Lung (tissue), 12 donors: ENCODE results near the gene MMP24. TPM values are rescaled to one million over a fixed set of nuclear protein-coding genes. Genes with fewer than 3 reads are reported as not detected.
A peak's percentile ranks its signal among the peaks of the same experiment; 100 is the strongest.

Experiments used
- ATAC-seq: fragments of 200-7000 bp; cut with Tn5 transposase; one replicate; pipeline ENCODE4 v1.9.1; 2020; ENCODE audit warnings: moderate number of reproducible peaks; ENCODE audit not compliant: insufficient read depth, low FRiP score
- DNase-seq, 3 donors: peaks; one replicate each; pipeline ENCODE4 v3.0.0-alpha.2; 2013 to 2017
- H3K27ac ChIP-seq, 2 donors: one replicate each; pipeline ENCODE4 v1.5.1; 2013; ENCODE audit warnings: mild to moderate bottlenecking in 2 of 2, moderate library complexity in 2 of 2, control low read depth in 1 of 2, inconsistent platforms in 1 of 2, low read depth in 1 of 2, low read length in 1 of 2
- H3K27me3 ChIP-seq, 3 donors: one replicate each; pipeline ENCODE4 v1.5.1; 2013; ENCODE audit warnings: low read length in 2 of 3; ENCODE audit not compliant: control insufficient read depth in 3 of 3, insufficient read depth in 3 of 3
- H3K36me3 ChIP-seq, 4 donors: one replicate each; pipeline ENCODE4 v1.5.1; 2013; ENCODE audit warnings: low read length in 4 of 4, mild to moderate bottlenecking in 1 of 4, moderate library complexity in 1 of 4; ENCODE audit not compliant: control insufficient read depth in 4 of 4, insufficient read depth in 4 of 4
- H3K4me1 ChIP-seq, 5 donors: one replicate each; pipeline ENCODE4 v1.5.1; 2013; ENCODE audit warnings: low read length in 5 of 5, mild to moderate bottlenecking in 2 of 5, moderate library complexity in 1 of 5; ENCODE audit not compliant: control insufficient read depth in 5 of 5, insufficient read depth in 5 of 5
- H3K4me3 ChIP-seq: one replicate; pipeline ENCODE4 v1.5.1; 2013; ENCODE audit warnings: mild to moderate bottlenecking, control low read depth, moderate library complexity
- H3K9ac ChIP-seq, 2 donors: one replicate each; pipeline ENCODE4 v1.5.1; 2013; ENCODE audit warnings: low read length in 2 of 2, control low read depth in 1 of 2; ENCODE audit not compliant: insufficient read depth in 1 of 2
- H3K9me3 ChIP-seq, 4 donors: one replicate each; pipeline ENCODE4 v1.5.1; 2013; ENCODE audit warnings: low read length in 3 of 4, mild to moderate bottlenecking in 1 of 4, moderate library complexity in 1 of 4; ENCODE audit not compliant: control insufficient read depth in 4 of 4, insufficient read depth in 3 of 4
- WGBS, 2 donors: extraction: QIAGEN DNeasy Blood & Tissue Kit; methylation state at CpG; one replicate each; pipeline ENCODE4 v1.1.7; 2013; 5-methylcytosine and 5-hydroxymethylcytosine counted together
- polyA plus RNA-seq, 2 donors: library from polyadenylated mRNA; stranded (reverse); fragments of 200-250 nt; gene quantifications; one replicate each; pipeline ENCODE4 v1.2.1, GENCODE V29; 2013
- total RNA-seq, 2 donors: library from RNA; depleted of rRNA in 1 of 2; stranded (reverse); fragments of >200 nt in 1 of 2; gene quantifications; one replicate each; pipeline ENCODE4 v1.2.1, GENCODE V29; 2014 to 2021
- TF ChIP-seq, protein P1 (sequence below): IDR thresholded peaks from 2 replicates; pipeline ENCODE4 v1.5.1; 2012; ENCODE audit warnings: mild to moderate bottlenecking; ENCODE audit errors: control extremely low read depth, extremely low read depth
- donor health status: control.
- donor health status: control.
- donor health status: Bipolar disorder and iron deficiency.
- donor health status: healthy.
- donor health status: DM: yes; HTN: yes; CAD: no.

The MMP24 gene
- total and polyA plus RNA-seq, 4 donors: 2.3 to 10.1 (median 6.7) TPM

- 96 to 98% methylated on average over 1 of the region's 1 CpG for WGBS, 2 donors
- H3K4me1 ChIP-seq: peaks cover 0 to 2% (median 0%) of the 10 kb centered on the region in 5 donors
- ATAC-seq (no peak), DNase-seq (no peak)
- H3K27me3 ChIP-seq: no peaks in the 10 kb centered on the region
- H3K27ac ChIP-seq: no peak overlapping the region
- TF ChIP-seq, protein P1, sequence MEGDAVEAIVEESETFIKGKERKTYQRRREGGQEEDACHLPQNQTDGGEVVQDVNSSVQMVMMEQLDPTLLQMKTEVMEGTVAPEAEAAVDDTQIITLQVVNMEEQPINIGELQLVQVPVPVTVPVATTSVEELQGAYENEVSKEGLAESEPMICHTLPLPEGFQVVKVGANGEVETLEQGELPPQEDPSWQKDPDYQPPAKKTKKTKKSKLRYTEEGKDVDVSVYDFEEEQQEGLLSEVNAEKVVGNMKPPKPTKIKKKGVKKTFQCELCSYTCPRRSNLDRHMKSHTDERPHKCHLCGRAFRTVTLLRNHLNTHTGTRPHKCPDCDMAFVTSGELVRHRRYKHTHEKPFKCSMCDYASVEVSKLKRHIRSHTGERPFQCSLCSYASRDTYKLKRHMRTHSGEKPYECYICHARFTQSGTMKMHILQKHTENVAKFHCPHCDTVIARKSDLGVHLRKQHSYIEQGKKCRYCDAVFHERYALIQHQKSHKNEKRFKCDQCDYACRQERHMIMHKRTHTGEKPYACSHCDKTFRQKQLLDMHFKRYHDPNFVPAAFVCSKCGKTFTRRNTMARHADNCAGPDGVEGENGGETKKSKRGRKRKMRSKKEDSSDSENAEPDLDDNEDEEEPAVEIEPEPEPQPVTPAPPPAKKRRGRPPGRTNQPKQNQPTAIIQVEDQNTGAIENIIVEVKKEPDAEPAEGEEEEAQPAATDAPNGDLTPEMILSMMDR: no peak
- no peak overlapping the region for H3K4me3 ChIP-seq
- H3K9me3 ChIP-seq: no peaks in the 10 kb centered on the region
- no peaks in the 10 kb centered on the region for H3K36me3 ChIP-seq
- H3K9ac ChIP-seq: no peak overlapping the region
Measured at GRCh38 chr20:35206802-35207201, 19.7 kb upstream of the MMP24 start.

DNA sequence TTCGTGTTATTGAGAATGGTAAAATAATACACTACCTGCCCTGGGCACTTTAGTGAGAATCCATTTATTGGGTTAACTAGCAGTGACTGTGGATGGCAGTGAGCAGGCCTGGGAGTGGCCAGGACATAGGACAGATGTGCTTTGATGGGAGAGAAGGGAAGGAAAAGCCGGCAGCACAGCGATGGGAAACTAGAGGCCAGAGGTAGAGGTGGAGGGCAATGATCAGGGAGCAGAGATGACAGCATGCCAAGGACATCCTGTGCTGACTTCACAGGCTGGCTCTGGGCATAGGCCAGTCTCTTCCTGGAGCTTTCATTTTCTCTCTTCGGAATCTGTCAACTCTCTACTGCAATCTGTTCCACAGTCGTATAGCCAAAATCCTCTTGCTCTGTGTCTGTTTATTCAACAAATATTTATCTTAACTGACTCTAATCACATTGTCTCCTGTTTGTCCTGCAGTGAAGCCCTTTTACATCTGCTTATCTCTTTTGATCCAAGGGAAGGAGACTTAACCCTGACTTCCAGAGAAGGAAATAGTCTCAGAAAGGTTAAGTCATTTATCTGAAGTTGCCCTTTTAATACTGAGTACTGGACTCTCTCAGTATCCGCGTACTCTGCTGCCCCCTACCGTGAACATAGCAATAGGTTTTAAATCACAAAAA lies 18.4 kb upstream of the MMP24 start:
- no peaks in the 10 kb centered on the region for H3K27me3 ChIP-seq
- TF ChIP-seq, protein P1: peak; percentile 90
- peak; percentile 93 for ATAC-seq
- no peaks in the 10 kb centered on the region for H3K9me3 ChIP-seq
- H3K27ac ChIP-seq: peak overlapping the region in 1 of 2 donors; percentile 61
- H3K4me3 ChIP-seq: no peak overlapping the region
- H3K36me3 ChIP-seq: no peaks in the 10 kb centered on the region
- peak; percentile 83 to 91 (median 91) for DNase-seq
- peak overlapping the region in 1 of 2 donors; percentile 63 for H3K9ac ChIP-seq
- 29 to 36% methylated on average over 8 of the region's 8 CpGs for WGBS, 2 donors
- H3K4me1 ChIP-seq: peaks cover 0 to 2% (median 0%) of the 10 kb centered on the region in 5 donors

DNA sequence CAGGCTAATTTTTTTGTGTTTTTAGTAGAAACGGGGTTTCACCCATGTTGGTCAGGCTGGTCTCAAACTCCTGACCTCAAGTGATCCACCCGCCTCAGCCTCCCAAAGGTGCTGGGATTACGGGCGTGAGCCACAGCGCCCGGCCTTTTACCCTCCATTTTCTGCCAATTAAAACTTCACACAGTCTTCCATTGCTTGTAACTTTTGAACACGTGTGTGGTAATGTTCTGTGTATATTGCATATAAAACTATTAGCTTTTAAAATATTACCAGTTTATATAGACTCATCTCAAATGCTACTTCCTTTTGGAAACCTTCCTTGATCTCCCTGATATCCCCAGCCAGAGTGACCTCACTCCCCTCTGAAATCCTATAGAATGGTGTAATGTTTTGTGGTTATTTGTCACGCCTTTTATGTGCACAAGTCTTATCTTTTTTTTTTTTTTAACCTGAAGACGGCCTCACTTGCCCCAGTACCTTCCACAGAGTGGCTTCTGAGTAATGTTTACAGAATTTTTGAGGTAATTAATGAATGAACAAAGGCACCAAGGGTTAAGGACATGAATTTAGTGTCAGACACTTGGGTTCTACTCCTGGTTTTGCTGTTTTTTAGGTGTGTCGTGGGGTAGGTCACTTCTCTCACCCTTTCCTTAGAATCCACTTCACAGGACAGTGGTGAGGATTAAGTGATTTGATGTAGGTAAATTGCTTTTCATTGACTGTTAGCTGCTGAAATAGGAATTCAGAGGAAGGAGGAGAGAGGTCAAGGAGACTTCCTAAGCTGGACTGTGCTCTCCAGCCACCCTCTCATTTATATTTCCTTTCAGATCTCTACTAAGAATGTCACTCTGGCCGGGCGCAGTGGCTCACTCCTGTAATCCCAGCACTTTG lies 11.2 kb upstream of the MMP24 start:
- TF ChIP-seq, protein P1: no peak
- Histone ChIP-seq H3K27me3 (no peaks in the 10 kb centered on the region), H3K9ac (no peak overlapping the region), H3K36me3 (peaks cover 0 to 2% (median under 1%) of the 10 kb centered on the region in 4 donors), H3K4me3 (no peak overlapping the region), H3K4me1 (no peaks in the 10 kb centered on the region), H3K27ac (no peak overlapping the region), H3K9me3 (no peaks in the 10 kb centered on the region)
- ATAC-seq (no peak), DNase-seq (no peak)
- 85 to 89% methylated on average over 12 of the region's 12 CpGs for WGBS, 2 donors
